HUES6 (cell line): ENCODE data around the gene SORBS2.

Experiments
- H3K27ac ChIP-seq: 2 replicates; pipeline ENCODE4 v1.7.0; 2013; ENCODE audit warnings: low read depth, mild to moderate bottlenecking, low read length, inconsistent platforms
- H3K27me3 ChIP-seq: 2 replicates; pipeline ENCODE4 v1.6.1; 2013; ENCODE audit warnings: low read length; ENCODE audit not compliant: control insufficient read depth, insufficient read depth
- H3K36me3 ChIP-seq: 2 replicates; pipeline ENCODE4 v1.6.1; 2013; ENCODE audit warnings: low read length; ENCODE audit not compliant: control insufficient read depth, insufficient read depth
- H3K4me1 ChIP-seq: 2 replicates; pipeline ENCODE4 v1.6.1; 2013; ENCODE audit warnings: low read length; ENCODE audit not compliant: control insufficient read depth, insufficient read depth
- H3K4me3 ChIP-seq: 2 replicates; pipeline ENCODE4 v1.5.1; 2013; ENCODE audit warnings: low read depth, low read length
- H3K9ac ChIP-seq: one replicate; pipeline ENCODE4 v1.6.1; 2013; ENCODE audit warnings: mild to moderate bottlenecking, low read length
- H3K9me3 ChIP-seq: 2 replicates; pipeline ENCODE4 v1.6.1; 2013; ENCODE audit warnings: low read depth, low read length; ENCODE audit not compliant: control insufficient read depth, insufficient read depth

Gene SORBS2

DNA sequence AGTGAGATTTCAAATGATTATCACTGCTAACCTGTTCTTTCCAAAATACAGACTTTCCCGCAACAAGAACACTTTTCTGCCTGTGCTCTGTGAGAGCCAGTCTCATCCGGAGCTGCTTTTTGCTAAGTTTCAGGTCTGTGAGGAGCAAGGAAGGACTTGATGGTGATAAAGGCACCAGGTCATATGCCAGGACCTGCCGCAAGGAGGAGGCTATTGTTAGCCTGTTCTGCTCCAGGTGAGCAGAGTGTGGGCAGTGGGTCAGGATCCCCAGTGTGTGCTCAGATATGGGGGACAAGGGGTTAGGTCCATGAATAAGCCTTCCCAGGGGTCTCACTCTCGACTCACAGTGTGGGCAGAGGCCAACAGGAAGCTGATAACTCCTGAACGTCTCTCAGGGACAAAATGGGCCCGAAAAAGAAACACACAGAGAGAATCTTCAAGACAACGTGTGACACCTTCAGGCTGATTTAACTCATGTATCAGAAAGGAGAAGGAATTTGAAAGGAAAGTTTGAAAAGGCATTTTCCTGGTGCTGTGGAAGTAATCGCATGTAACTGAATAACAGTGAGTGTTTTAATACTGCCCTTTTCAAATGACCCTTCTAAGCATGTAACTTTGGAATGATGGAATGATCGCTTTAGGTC, 219.0 kb downstream of the SORBS2 start:
- no peak overlapping the region for H3K9ac ChIP-seq
- no peaks in the 10 kb centered on the region for H3K36me3 ChIP-seq
- H3K9me3 ChIP-seq: no peaks in the 10 kb centered on the region
- peaks cover 7% of the 10 kb centered on the region for H3K27me3 ChIP-seq
- no peak overlapping the region for H3K4me3 ChIP-seq
- no peak overlapping the region for H3K27ac ChIP-seq
- H3K4me1 ChIP-seq: peaks cover 19% of the 10 kb centered on the region

DNA sequence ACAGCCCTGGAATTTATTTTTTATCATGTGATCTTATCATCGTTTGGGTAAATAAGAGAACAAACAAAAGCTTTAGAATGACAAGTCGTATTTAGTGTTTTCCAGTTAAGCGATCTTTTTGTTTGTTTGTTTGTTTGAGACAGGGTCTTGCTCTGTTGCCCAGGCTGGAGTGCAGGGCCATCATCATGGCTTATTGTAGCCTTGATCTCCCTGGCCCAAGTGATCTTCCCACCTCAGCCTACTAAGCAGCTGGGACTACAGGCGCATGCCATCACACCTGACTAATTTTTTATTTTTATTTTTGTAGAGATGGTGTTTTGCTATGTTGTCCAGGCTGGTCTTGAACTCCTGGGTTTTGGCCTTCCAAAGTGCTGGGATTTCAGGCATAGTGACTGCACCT, 219.6 kb downstream of the SORBS2 start:
- Histone ChIP-seq H3K4me1 (peaks cover 24% of the 10 kb centered on the region), H3K27me3 (peaks cover 12% of the 10 kb centered on the region), H3K9ac (no peak overlapping the region), H3K36me3 (no peaks in the 10 kb centered on the region), H3K9me3 (no peaks in the 10 kb centered on the region), H3K27ac (no peak overlapping the region), H3K4me3 (no peak overlapping the region)

DNA sequence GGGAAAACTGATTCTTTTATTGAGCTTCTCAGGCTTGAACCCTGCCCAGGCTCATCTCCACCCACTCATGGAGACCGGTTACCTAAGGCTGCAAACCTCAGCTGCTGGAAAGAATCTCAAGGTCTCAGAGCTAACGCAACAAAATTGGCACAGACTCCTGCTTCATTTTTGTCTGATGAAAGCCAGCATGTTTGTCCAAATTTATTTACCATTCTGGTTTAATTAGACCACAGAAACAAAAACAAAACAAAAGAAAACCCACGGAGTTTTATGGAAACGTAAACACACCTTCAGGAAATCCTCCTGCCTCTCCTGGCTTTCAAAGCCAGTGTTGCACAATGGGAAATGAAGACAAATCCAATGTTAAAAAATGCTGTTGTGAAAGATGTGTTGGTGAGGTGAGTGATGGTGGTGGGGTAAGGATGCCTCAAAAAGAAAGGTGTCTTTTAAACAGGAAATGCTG, 220.3 kb downstream of the SORBS2 start:
- Histone ChIP-seq H3K9ac (no peak overlapping the region), H3K27me3 (peaks cover 19% of the 10 kb centered on the region), H3K4me1 (peaks cover 31% of the 10 kb centered on the region), H3K4me3 (no peak overlapping the region), H3K27ac (no peak overlapping the region), H3K9me3 (no peaks in the 10 kb centered on the region), H3K36me3 (no peaks in the 10 kb centered on the region)

DNA sequence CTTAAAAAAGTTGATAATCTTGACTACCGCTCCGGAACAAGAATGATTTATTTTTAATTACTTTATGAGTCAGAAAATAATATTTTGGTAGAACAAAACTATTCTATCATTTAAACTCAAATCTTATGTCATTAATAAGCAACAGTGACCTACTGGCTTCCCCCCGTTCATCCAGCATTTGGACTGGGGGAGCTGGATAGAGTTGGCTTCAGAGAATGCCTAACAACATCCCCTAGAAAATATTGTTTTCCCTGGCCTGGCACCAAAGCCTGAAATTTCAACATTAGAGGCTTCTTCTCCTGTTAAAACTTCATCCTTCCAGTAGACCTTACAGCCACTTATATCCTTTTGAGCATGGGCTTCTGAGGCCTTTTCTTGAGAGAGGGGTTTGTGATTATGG, 221.0 kb downstream of the SORBS2 start:
- Histone ChIP-seq H3K27ac (no peak overlapping the region), H3K4me1 (peaks cover 36% of the 10 kb centered on the region), H3K36me3 (no peaks in the 10 kb centered on the region), H3K27me3 (peaks cover 25% of the 10 kb centered on the region), H3K9me3 (no peaks in the 10 kb centered on the region), H3K4me3 (no peak overlapping the region), H3K9ac (no peak overlapping the region)

DNA sequence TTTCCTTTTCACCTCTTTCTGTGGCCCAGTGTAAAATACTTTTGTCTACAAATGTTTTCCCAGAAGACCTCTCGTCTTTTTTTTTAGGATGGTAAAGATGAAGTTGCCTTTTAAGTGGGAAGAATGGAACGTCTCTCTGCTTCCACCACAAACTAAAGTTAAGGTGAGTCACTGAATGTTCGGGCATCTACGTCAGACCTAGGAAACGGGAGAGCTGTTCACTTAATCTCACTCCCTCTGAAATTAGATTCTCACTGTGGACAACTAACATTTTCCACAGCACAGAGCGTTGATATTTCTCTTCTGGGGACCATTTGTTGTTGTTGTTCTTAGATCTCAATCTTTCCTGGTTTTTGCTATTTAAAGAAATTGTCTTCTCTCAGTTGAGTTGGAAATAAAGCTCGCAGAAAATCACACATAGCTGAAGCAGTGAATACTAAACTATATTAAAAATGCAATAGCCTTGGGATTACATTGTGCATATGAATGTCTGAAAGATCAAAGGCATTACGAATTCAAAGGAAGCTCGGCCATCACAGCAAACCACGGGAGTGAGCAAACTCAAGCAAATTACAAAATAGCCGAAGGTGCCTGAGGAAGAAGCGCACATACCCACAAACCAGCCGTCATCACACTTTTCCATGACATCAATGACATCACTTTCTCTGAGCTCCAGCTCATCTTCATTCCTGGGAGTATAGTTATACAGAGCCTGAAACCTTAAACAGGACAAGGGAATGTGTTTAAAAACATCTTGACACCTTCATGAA, 222.7 kb downstream of the SORBS2 start:
- Histone ChIP-seq H3K4me3 (no peak overlapping the region), H3K36me3 (no peaks in the 10 kb centered on the region), H3K9me3 (no peaks in the 10 kb centered on the region), H3K9ac (no peak overlapping the region), H3K4me1 (peaks cover 46% of the 10 kb centered on the region), H3K27ac (no peak overlapping the region), H3K27me3 (peaks cover 25% of the 10 kb centered on the region)

DNA sequence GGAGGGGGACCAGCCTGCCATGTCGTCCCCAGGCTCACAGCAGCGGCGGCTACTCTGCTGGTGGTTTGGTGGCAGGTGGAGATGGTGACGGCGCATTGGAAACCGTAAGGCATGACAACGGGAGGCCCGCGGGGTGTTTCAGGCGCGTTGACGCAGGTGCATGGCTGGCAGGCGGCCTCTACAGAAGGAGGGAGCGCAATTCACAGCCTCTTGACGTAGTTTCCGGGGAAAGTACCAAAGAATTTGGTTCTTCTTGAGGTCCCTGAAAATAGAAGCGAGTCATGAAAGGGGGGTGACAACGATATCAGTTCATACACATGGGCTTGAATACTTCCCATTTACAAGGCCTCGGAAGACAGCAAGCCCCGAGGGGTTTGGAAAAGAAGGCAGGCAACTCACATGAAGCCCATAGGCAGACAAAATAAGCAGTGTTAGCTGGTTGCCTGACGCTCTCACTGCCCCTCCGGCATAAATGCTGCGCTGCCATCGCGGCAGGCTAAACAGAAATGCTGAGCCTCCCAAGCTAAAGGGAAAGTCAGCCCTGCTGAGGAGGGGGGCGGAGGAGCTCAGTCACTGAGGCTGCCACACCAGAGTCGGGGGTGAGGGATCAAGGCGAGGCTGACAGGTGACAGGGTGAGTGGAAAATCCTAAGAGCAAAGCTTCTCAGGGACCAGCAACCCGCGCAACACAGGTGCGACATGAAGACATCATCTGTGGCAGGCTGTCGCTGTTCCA, 224.4 kb downstream of the SORBS2 start:
- peak overlapping the region; percentile 31 for H3K9ac ChIP-seq
- H3K4me1 ChIP-seq: peaks cover 43% of the 10 kb centered on the region
- peaks cover 25% of the 10 kb centered on the region for H3K27me3 ChIP-seq
- no peak overlapping the region for H3K27ac ChIP-seq
- H3K4me3 ChIP-seq: peak overlapping the region; percentile 46
- no peaks in the 10 kb centered on the region for H3K9me3 ChIP-seq
- no peaks in the 10 kb centered on the region for H3K36me3 ChIP-seq

DNA sequence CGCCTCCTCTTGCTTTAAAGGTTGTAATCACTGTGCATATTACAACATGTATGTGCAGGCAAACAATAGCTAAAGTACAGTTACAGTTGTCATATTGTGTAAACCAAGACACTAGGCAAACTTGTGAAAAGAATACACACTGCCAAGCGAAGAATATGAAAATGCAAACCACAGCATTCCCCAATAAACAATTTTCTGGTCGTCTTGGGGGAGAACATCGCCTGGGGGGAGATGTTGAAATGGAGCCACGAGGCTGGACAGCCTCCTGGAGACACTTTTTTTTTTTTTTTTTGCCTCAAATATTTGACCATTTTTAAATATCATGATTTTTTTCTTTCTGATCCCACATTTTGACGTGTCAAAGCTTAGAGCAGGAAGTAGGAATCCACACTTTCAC, 225.0 kb downstream of the SORBS2 start:
- Histone ChIP-seq H3K4me1 (peaks cover 44% of the 10 kb centered on the region), H3K27me3 (peaks cover 25% of the 10 kb centered on the region), H3K36me3 (no peaks in the 10 kb centered on the region), H3K9me3 (no peaks in the 10 kb centered on the region), H3K27ac (no peak overlapping the region), H3K9ac (no peak overlapping the region), H3K4me3 (peak overlapping the region; percentile 46)

DNA sequence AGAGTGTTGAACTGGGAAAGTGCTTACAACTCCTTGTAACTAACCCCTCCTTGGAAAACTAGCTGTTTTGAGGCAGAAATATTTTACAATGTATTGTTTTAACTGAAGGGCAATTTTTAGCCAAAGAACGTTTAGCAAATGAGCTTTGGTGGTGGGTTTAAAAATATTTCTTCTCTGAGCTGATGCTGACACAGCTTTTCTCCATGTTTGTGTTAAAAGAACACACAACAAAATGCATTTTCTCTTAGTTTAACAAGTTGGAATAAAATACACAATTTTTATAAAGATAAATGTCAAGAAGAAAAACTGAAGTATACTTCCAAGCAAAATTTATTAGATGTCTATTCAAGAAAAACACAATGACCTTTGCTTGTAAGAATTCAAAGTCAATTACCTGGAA, 226.8 kb downstream of the SORBS2 start:
- H3K36me3 ChIP-seq: no peaks in the 10 kb centered on the region
- H3K9me3 ChIP-seq: no peaks in the 10 kb centered on the region
- H3K27me3 ChIP-seq: peaks cover 25% of the 10 kb centered on the region
- no peak overlapping the region for H3K4me3 ChIP-seq
- H3K4me1 ChIP-seq: peaks cover 42% of the 10 kb centered on the region
- no peak overlapping the region for H3K9ac ChIP-seq
- no peak overlapping the region for H3K27ac ChIP-seq

DNA sequence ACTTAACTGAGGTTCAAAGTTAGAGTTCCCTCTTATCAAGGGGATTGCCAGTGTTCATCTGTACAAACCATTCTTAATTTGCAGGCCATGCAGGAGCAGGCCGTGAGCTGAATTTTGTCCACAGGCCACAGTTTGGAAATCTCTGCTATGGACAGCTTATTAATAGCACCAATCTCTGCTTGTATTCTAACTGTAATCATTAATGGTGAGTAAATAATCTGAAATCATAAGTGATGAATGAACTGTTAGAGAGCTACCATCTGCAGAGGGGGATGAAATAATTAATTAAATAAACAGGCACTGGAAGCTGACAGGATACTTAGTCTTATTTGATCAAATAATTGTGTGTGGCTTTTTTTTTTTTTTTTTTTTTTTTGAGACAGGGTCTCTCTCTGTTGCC, 228.2 kb downstream of the SORBS2 start:
- H3K9me3 ChIP-seq: no peaks in the 10 kb centered on the region; the same call in 1 of the 2 replicates
- peaks cover 35% of the 10 kb centered on the region for H3K4me1 ChIP-seq
- no peak overlapping the region for H3K4me3 ChIP-seq
- peaks cover 23% of the 10 kb centered on the region for H3K27me3 ChIP-seq
- H3K27ac ChIP-seq: no peak overlapping the region
- no peaks in the 10 kb centered on the region for H3K36me3 ChIP-seq
- no peak overlapping the region for H3K9ac ChIP-seq

DNA sequence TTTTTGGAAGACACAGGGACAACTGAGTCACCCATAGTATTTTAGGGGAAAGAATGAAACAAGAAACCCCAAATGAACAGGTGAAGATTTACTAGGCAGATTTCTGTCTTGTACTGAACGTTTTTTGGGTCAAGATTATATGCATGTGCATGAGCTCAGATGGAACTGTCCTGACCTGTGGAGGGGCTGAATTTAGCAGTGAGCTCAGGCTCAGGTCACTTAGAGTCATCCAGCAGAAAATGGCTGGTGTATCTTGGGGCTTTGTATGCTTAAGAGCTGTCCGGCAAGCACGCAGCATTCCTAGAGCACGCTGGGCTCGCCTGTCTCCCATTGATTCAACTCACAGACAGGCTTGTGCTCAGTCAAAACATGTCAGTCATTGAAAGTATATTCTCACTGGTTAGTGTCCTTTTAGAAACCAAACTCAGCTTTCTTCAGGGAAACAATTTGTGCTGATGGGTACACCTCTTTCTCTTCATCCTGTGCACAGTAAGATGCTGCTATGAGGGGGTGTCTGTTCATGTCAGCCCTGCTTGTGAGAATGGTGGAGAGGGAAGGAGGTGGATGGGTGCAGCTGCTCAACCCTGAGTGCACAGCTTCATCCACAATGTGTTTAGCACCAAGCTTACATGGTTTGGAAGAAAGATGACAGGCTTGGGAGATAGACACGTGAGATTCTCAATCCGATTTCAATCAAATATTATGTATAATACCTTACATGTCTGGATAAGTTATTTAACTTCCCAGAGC, 229.2 kb downstream of the SORBS2 start:
- peak overlapping the region; percentile 7 for H3K9ac ChIP-seq
- no peaks in the 10 kb centered on the region for H3K36me3 ChIP-seq
- no peak overlapping the region for H3K4me3 ChIP-seq
- no peaks in the 10 kb centered on the region; the same call in 1 of the 2 replicates for H3K9me3 ChIP-seq
- no peak overlapping the region for H3K27ac ChIP-seq
- peaks cover 30% of the 10 kb centered on the region for H3K4me1 ChIP-seq
- peaks cover 17% of the 10 kb centered on the region for H3K27me3 ChIP-seq
